Psoas muscle (tissue), 8 donors: ENCODE results near the gene LINGO3. TPM values are rescaled to one million over a fixed set of nuclear protein-coding genes. Genes with fewer than 3 reads are reported as not detected.

Experiments used
- ATAC-seq, 4 donors: fragments of 200-7000 bp; cut with Tn5 transposase; one replicate each; pipeline ENCODE4 v1.9.1; 2020; ENCODE audit warnings: moderate library complexity in 3 of 4, mild to moderate bottlenecking in 2 of 4
- DNase-seq, 2 donors: peaks; one replicate each; pipeline ENCODE4 v3.0.0-alpha.2; 2020
- H3K27ac ChIP-seq: fragments of 200-600 bp; one replicate; pipeline ENCODE4 v1.8.0; 2022
- H3K27me3 ChIP-seq, 3 donors: fragments of 200-600 bp in 1 of 3; one replicate each; pipeline versions ENCODE4 v1.6.1 to v1.8.0; 2013 to 2022; ENCODE audit warnings: low read length in 2 of 3, mild to moderate bottlenecking in 2 of 3, moderate library complexity in 1 of 3; ENCODE audit not compliant: insufficient read depth in 3 of 3
- H3K36me3 ChIP-seq, 2 donors: fragments of 200-600 bp in 1 of 2; one replicate each; pipeline versions ENCODE4 v1.6.1 to v1.8.0; 2013 to 2022; ENCODE audit warnings: low read depth in 1 of 2, mild to moderate bottlenecking in 1 of 2, moderate library complexity in 1 of 2; ENCODE audit not compliant: insufficient read depth in 1 of 2
- H3K4me1 ChIP-seq: fragments of 200-600 bp; one replicate; pipeline ENCODE4 v1.8.0; 2022
- H3K4me3 ChIP-seq: fragments of 200-600 bp; one replicate; pipeline ENCODE4 v1.8.0; 2022; ENCODE audit warnings: mild to moderate bottlenecking
- H3K9me3 ChIP-seq: fragments of 200-600 bp; one replicate; pipeline ENCODE4 v1.8.0; 2022
- WGBS, 3 donors: extraction: QIAGEN DNeasy Blood & Tissue Kit; methylation state at CpG; one replicate each; pipeline versions ENCODE4 v1.1.6 to v1.1.7; 2013; 5-methylcytosine and 5-hydroxymethylcytosine counted together
- intact Hi-C, 2 donors: fragments of 100-400 bp; cut with DNase I; formaldehyde crosslinking; loops; one replicate each; pipeline versions ENCODE4 v1.11.0 to v1.14.2; 2022
- polyA plus RNA-seq, 3 donors: library from polyadenylated mRNA; stranded (reverse); fragments of 200-250 nt; gene quantifications; one replicate each; pipeline ENCODE4 v1.2.3, GENCODE V29; 2013
- total RNA-seq, 4 donors: library from RNA; stranded (reverse); fragmentation: NEBNext Ultra II Directional in 2 of 4; extraction: Animal tissue kit (Norgen Biotek cat#: 25700) in 2 of 4; gene quantifications; one replicate each; pipeline versions ENCODE4 v1.2.1 to v1.2.4, GENCODE V29; 2021 to 2023
- TF ChIP-seq, protein P1 (sequence below): fragments of 200-600 bp; IDR thresholded peaks from one replicate; pipeline ENCODE4 v1.8.0; 2022; ENCODE audit warnings: antibody characterized with exemption
- donor health status: healthy with polysubstance abuse.
- donor health status: DM: no; HTN: no; CAD: no; lungs with moderate emphysema.
- donor health status: Bipolar disorder and iron deficiency.
- donor health status: healthy.
- donor health status: DM: yes; HTN: yes; CAD: no.
- donor health status: DM: no; HTN: no; CAD: no.
- donor health status: DM: no; HTN: no; CAD: no.
- donor health status: DM: yes; HTN: yes; CAD: no.

LINGO3 gene
- total and polyA plus RNA-seq, 7 donors = 0.04 TPM; not detected in 6

DNA sequence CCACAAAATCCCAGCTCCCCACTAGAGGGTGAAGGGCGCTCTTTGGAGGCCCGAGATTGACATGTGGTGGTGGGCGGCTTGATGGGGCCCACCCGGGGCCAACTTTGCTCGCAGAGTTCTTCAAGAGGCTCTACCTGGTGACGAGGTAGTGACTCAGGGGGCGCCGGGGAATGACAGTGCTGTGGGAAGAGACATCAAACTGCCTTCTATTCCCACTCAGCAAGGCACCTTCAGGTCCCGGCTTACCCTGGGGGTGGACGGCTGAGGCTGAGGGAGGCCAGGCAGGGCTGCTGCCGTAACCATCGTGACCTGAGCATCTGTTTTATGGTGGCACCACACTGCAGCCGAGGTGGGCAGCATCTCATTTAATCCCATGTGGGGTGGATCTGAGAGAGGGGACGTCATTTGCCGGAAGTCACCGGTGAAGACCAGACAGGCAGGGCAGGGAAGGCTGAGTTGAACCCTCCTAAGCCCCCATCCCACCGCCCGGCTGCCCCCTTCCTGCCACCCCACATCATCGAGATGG is 1.6 kb downstream of the LINGO3 start:
- Histone ChIP-seq H3K4me1 (peaks cover 9% of the 10 kb centered on the region), H3K9me3 (no peaks in the 10 kb centered on the region), H3K4me3 (no peak overlapping the region), H3K27me3 (peaks cover 0 to 16% (median 5%) of the 10 kb centered on the region in 3 donors), H3K36me3 (no peaks in the 10 kb centered on the region), H3K27ac (no peak overlapping the region)
- DNase-seq (no peak), ATAC-seq (no peak)
- intact Hi-C loops = no loop called here
- WGBS, 3 donors = 75 to 84% (median 77%) methylated on average over 19 of the region's 19 CpGs
- TF ChIP-seq, protein P1, sequence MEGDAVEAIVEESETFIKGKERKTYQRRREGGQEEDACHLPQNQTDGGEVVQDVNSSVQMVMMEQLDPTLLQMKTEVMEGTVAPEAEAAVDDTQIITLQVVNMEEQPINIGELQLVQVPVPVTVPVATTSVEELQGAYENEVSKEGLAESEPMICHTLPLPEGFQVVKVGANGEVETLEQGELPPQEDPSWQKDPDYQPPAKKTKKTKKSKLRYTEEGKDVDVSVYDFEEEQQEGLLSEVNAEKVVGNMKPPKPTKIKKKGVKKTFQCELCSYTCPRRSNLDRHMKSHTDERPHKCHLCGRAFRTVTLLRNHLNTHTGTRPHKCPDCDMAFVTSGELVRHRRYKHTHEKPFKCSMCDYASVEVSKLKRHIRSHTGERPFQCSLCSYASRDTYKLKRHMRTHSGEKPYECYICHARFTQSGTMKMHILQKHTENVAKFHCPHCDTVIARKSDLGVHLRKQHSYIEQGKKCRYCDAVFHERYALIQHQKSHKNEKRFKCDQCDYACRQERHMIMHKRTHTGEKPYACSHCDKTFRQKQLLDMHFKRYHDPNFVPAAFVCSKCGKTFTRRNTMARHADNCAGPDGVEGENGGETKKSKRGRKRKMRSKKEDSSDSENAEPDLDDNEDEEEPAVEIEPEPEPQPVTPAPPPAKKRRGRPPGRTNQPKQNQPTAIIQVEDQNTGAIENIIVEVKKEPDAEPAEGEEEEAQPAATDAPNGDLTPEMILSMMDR = no peak

DNA sequence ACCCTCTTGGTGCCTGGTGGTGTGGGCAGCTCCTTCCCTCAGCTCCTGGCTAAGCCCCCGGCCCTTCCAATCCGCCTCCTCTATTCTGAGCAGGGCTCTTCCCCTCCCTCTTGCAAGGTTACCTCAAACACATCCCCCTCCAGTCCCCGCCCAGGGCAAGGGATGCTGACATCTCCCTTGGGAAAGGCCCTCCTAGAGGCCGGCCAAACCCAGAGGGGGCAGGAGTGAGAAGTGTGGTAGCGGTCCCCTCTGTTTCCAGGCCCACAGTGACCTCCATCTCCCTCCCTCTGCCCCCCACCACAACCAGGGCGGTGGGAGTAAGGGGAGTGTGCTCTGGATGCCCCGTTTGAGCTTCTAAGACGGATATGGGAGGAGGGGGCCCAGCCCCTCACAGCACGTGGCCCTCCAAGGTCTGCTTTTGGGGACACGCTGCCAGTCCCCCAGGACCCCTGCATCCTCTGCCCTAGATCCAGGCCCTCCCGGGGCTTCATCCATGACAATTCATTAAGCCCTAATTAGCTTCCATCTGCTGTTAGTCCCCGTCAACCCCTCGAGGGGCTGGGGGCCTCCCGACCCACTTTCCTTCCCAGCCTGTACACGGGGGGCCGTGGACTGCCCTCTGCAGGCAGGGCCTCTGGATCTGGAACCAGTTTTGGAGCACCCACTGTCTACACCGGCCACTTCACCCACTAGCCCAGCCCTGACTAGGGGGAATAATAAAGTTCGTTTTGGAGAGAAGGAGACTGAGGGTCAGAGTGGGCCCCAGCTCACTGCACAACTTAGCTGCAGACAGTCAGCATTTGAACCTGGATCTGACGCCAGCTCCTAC is 2.3 kb downstream of the LINGO3 start:
- DNase-seq (no peak), ATAC-seq (no peak)
- Histone ChIP-seq H3K36me3 (no peaks in the 10 kb centered on the region), H3K27ac (no peak overlapping the region), H3K9me3 (no peaks in the 10 kb centered on the region), H3K4me3 (no peak overlapping the region), H3K27me3 (peaks cover 0 to 16% (median 5%) of the 10 kb centered on the region in 3 donors), H3K4me1 (peaks cover 9% of the 10 kb centered on the region)
- TF ChIP-seq, protein P1 = no peak
- intact Hi-C loops = no loop called here
- WGBS, 3 donors = 74 to 80% (median 76%) methylated on average over 18 to 19 of the region's 19 CpGs

DNA sequence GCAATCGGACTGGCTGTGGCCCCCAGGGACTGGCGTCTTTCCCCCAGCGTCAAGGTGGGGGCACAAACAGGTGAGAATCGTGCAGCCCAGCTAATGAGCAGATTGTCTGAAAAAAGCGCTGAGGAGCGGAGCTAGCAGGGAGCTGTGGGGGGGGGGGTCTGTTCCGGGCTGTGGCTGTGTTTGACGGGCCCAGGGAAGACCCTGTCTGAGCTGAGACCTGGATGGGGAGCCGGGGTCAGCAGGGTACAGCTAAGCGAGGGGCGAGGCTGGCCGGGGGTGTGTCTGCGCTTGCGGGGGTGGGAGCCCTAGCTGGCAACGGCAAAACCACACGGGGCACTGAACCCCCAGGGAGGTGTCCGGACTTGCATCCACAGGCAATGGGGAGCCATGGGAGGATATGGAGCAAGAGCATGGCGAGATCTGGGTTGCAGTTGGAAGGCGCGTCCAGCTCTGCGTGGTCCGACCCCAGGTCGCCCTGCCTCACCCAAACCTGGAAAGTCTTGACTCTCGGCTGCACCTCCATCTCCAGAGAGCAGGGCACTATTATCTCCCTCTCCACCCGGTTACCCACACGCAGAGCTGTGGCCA is 4.6 kb downstream of the LINGO3 start:
- H3K4me3 ChIP-seq = no peak overlapping the region
- no peaks in the 10 kb centered on the region for H3K9me3 ChIP-seq
- WGBS, 3 donors = 83 to 88% (median 87%) methylated on average over 26 of the region's 26 CpGs
- no peak overlapping the region for H3K27ac ChIP-seq
- TF ChIP-seq, protein P1 = no peak
- H3K4me1 ChIP-seq = peaks cover 9% of the 10 kb centered on the region
- H3K27me3 ChIP-seq = peaks cover 0 to 16% (median 4%) of the 10 kb centered on the region in 3 donors
- no peak for DNase-seq
- no peak for ATAC-seq
- H3K36me3 ChIP-seq = no peaks in the 10 kb centered on the region
- intact Hi-C loops = no loop called here

DNA sequence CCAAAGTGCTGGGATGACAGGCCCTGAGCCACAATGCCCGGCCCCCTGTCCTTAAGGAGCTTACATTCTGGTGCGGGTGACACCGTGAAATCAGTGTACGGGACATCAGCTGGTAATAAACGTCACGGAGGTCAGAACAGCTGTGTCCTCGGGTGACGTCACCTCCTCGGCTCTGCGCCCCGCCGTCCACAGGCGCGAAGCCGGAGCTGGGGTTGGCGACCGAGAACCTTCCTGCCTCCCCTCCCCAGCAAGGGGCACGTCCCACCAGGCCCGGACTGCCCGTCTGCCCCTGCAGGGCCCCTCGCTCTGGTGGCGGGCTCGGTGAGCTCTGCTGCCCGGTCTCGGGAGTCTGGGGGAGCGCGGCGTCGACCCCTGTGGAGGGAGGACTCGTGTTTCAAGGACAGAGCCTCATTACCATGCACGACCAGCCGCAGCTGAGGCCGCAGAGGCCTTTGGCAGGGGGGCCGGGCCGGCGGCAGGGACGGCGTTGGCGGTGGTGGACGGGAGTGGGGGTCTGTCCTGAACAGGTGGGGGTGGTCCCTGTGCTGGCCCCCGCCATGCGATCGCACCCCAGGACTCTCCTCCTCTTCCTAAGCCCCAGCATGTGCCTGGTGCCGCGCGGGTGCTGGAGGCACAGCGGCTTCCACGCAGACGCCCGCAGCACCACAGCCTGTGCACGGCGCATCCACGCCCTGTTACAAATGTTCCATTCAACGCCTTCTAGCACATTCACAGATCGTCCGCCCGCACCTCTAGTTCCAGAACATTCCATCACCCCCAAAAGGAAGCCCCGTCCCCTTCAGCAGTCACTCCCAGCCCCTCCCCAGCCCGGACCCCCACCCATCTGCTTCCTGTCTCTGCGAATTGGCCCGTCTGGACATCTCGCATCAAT is 5.4 kb downstream of the LINGO3 start:
- peak; percentile 78 to 89 (median 87) for ATAC-seq
- H3K4me3 ChIP-seq = peak overlapping the region; percentile 30
- TF ChIP-seq, protein P1 = no peak
- peaks cover 0 to 13% (median 3%) of the 10 kb centered on the region in 3 donors for H3K27me3 ChIP-seq
- intact Hi-C loops = no loop called here
- no peaks in the 10 kb centered on the region for H3K36me3 ChIP-seq
- no peaks in the 10 kb centered on the region for H3K9me3 ChIP-seq
- H3K4me1 ChIP-seq = peaks cover 9% of the 10 kb centered on the region
- H3K27ac ChIP-seq = no peak overlapping the region
- DNase-seq = peak; percentile 55 to 81
- WGBS, 3 donors = 28 to 32% (median 30%) methylated on average over 50 to 62 of the region's 62 CpGs
